A172 (cell line): ENCODE results near the gene PLIN1. TPM values are rescaled to one million over a fixed set of nuclear protein-coding genes. Genes with fewer than 3 reads are reported as not detected.
"Not testable (repeated sequence)": the region's sequence is repeated elsewhere in the genome, so short reads cannot be mapped to it uniquely, and the experiment has no call there.

Experiments
- DNase-seq: peaks from one replicate; pipeline ENCODE4 v3.0.0-alpha.2; 2015; ENCODE audit warnings: low spot score
- total RNA-seq: library from RNA; depleted of rRNA; stranded (reverse); fragments of >200 nt; shearing (Covaris generic); gene quantifications from 2 replicates; pipeline ENCODE4 v1.2.3, GENCODE V29; 2014; rRNA removed

The PLIN1 gene
- not detected in 2 replicates for total RNA-seq

DNA sequence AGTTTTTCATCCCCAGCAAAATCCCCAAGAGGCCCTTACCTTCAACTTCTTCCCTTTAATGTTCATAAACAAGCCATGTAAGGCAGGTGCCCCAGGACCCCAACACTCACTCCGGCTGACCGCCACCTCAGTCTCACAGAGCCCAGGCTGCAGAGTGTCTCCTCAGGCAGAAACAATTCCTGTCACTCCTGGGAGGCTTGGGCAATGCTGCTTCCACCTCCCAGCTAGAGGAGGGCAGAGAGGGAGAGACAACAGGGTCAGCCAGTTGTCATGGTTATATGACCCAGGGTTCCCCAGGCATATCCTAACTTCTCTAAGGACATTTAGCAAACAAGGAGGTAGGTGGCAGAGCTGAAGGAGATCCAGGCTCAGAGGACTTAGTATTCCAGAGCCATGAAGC, at the start of gene PLIN1:
PLIN1 (minus strand) TSS at position 156 of the 400 bp plus-strand sequence. CDS start 1,878 bp downstream, outside the sequence.
- no peak for DNase-seq

DNA sequence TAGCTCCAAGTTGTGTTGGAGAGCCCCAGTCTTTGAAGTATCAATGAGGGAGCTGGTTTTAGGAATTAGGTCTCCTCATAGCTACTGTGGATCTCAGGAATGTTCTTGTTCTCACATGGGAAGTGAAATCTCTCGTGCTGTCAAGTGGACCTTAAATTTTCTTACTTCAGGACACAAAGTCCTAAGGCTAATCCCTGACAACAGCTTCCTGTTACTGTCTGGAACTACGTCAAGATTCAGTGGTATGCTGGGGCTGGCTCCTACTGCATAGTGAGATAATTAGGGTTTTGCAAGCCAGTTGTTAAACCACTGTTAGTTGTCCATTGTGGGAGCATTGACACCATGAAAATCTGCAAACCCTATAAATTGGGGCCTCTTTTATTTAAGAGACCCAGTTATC, 49.1 kb upstream of the PLIN1 start:
- DNase-seq, result no peak

- no peak for DNase-seq
Measured at GRCh38 chr15:89725064-89725463, 45.9 kb upstream of the PLIN1 start.

- no peak for DNase-seq
Measured at GRCh38 chr15:89724621-89725020, 45.5 kb upstream of the PLIN1 start.

- no peak for DNase-seq
Measured at GRCh38 chr15:89723031-89723430, 43.9 kb upstream of the PLIN1 start.

GRCh38 chr15:89714775-89715174, 35.6 kb upstream of the PLIN1 start:
- no peak for DNase-seq

GRCh38 chr15:89707577-89707976, 28.4 kb upstream of the PLIN1 start:
- no peak for DNase-seq

DNA sequence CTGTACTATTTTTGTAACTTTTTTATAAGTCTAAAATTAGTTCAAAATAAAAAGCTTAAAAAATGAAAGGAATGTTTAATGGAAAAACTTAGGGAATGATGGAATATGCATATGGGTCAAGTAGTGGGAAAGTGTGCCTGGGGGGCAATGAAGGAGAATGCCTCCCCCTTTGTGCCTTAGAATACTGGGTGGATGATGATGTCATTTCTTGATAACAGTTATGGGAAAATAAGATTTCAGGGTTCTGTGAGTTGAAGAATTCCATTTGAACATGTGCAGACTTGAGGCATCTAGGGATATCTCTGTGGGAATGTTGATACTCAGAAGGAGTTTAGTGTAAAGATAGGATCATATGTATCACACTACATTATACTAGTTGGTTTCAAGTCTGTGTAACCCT, 25.2 kb upstream of the PLIN1 start:
- DNase-seq, result no peak

GRCh38 chr15:89695198-89695597, 16.0 kb upstream of the PLIN1 start:
- DNase-seq, result no peak

GRCh38 chr15:89693696-89694095, 14.5 kb upstream of the PLIN1 start:
- no peak for DNase-seq

GRCh38 chr15:89693091-89693490, 13.9 kb upstream of the PLIN1 start:
- DNase-seq, result no peak

DNA sequence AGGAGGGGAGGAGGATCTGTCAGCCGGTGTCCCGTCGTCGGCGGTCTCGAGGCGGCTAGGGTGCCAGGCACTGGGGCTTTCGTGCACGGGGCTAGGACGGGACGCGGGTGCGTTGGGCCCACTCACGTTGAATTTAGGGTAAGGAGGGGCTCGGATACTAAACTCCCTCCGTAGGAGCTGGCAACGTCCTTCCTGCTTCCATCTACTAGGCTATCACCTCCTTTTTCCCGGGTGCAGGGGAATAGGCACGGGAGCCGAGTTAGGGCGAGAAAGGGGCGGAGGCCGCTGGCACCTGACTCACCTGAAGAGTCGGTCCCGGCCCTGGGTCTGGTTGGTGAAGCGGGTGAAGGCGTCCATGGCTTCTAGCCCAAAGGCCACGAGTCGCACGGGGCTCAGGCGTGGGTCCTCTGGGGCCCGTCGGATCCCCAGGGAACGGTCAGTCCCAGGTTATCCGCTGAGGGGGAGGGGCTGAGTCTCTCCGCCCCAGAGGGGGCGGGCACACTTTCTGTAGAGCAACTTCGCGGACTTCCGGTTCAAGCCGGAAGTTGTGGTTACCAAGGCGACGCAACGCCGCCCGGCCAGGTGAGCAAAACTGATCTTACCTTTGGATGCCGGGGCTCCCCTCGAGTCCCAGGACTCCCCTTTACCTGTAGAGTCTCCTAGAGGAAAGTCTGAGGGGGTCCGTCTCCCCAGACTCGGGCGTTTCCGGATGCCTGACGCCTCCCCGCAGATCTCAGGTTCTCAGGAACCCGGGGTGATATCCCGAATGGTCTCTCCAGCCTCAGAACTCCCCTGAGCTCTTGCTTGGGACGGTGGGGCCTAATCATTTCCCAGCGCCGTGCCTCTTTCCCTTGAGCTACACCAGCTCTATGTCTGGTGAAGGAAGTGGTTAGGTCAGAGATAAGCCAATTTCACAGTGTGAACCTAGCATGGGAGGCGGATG, 11.4 kb upstream of the PLIN1 start, which contains the start of the genes PEX11A and WDR93:
PEX11A (minus strand) TSS at position 479 of the 943 bp plus-strand sequence; CDS start at position 357, 122 bp downstream.
WDR93 (plus strand) TSS at position 536 of the 943 bp plus-strand sequence. CDS start 10,936 bp downstream, outside the sequence.
- peak; percentile 49 for DNase-seq

DNA sequence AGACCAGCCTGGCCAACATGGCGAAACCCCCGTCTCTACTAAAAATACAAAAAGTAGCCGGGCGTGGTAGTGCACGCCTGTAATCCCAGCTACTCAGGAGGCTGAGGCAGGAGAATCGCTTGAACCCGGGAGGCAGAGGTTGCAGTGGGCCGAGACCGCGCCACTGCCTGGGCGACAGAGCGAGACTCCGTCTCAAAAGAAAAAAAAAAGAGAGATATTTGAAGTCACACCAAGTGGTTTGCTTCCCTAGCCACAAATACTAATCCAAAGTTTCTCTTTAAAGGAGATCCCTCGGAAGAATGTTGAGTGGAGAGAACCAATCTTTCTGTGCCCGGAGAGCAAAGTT, 10.7 kb upstream of the PLIN1 start:
- not testable (repeated sequence) for DNase-seq

- DNase-seq, result no peak
Measured at GRCh38 chr15:89686522-89686921, 7.4 kb upstream of the PLIN1 start.

DNA sequence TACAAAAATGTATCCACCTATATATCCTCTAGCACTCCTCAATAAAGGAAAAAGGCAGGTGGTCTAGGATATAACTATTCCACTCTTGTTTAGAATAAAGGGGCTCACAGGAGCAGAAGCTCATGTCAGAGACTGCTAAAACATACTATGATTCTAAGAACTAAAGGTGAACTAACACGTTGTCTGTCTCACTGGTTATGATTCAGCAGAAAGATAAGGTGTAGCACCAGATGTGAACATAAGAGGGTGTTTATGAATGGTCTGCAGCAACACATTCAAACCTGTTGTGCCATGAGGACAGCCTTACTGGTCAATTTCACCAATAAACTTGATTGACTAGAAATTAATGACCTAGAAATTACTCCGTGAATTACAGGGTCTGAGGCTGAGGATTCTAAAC, 6.8 kb upstream of the PLIN1 start:
- DNase-seq, result no peak

GRCh38 chr15:89681146-89681545, 2.0 kb upstream of the PLIN1 start:
- DNase-seq, result no peak

DNA sequence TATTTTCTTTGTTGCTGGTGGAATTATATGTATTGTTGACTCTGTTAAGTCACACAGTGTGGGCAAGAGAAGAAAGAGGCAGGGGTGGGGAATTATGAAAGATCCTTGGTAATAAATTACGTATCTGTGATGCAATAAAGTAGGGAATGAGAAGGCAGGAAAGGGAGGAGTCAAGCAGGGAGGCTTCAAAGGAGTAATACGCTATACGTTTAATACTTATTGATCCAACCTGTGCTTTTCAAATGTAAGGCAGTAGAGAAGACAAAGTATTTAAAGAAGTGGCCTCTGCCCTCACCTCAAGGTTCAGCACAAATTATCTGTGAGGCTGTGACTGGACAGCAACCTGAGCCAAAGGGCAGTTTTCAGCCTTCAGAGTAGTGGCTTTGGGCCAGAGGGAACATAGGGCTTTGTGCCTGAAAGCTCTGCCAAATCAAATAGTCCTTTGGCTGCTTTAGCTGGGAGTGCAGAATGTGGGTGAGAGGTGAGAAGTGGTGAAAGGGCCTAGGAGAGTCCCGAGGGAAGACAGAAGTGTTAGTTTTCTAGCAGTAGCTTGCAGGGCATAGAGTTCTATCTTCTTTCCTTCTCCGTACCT, 1.2 kb upstream of the PLIN1 start:
- DNase-seq, result peak; percentile 2

- no peak for DNase-seq
Measured at GRCh38 chr15:89677381-89677780, 1.8 kb downstream of the PLIN1 start.

- no peak for DNase-seq
Measured at GRCh38 chr15:89675606-89676005, 3.6 kb downstream of the PLIN1 start.

DNA sequence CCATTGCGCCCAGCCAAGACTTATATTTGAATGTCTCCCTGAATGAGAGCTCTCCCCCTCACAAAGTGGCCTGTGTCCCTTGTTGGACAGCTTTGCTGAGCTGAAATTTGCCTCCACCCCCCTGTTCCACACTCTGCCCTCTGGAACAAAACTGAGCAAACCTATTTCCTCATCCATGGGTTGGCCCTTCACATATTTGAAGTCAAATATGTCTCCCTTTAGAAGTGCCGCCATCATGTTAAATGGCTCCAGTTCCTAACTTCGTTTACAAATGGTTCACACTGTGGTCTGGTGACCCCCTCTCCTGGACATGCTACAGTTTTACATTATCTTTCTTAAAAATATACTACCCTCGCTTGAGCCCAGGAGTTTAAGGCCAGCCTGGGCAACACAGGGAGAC, 4.6 kb downstream of the PLIN1 start:
- no peak for DNase-seq

GRCh38 chr15:89673165-89673512, 6.0 kb downstream of the PLIN1 start:
- DNase-seq, result no peak

DNA sequence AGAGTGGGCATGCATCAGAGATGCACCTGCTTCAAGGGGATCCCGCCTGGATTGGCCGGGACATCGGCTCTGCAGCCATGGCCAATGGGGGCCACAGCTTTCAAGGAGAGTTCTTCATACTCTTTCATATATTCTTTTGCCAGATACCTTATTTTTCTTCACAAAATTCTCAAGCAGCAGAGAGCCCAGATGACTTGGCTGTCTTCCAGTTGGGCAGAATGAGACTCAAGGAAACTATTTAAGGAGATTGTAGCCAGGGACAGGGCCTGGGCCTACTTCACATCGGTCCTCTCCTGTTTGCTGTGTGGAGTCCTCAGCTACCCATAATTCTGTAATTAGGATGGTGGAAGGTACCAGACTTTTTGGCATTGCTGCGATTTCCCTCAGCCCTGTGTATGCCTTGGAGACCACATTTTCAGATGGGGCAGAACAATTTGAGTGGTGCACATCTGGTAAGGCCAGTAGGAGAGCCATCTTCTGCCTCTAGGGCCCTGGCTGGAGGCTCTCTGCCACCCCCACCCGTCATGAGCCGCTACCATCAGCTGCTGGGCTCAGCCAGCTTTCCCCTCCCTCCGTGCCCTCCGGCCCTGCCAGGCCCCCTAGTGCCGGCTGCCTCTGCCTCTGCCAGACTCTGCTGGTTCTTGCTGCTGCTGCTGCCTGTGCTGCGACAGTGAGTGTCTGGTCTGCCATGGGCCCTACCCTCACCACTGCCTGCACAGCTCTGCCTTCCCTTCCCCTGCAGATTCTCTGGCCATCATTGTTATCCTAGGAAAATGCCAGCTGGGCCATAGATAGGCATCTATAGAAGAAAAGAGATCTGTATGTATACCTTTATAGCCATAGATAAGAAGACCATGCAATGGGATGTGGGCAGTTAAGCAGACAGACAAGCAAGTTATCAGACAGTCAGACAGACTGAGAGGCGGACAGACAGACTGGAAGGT, 6.7 kb downstream of the PLIN1 start:
- DNase-seq, result no peak
